ENCODE data around the gene ANKH. TPM values are rescaled to one million over a fixed set of nuclear protein-coding genes. Genes with fewer than 3 reads are reported as not detected.

The ANKH gene
- total and polyA plus RNA-seq, 10 donors, result 9.0 to 87.3 (median 46.7) TPM

- H3K9me3 ChIP-seq, result no peaks in the 10 kb centered on the region
- H3K4me1 ChIP-seq, result peaks cover 3 to 15% (median 13%) of the 10 kb centered on the region in 6 donors
- no peak for DNase-seq
- no peaks in the 10 kb centered on the region for H3K36me3 ChIP-seq
- WGBS, 5 donors, result 60 to 81% (median 69%) methylated on average over 5 of the region's 5 CpGs
- intact Hi-C loops (cut with DNase I; ENCODE audit: low total_unique reads), result loop anchor here (10.0 kb wide), 1 partner anchor 151 kb away; no protein-coding TSS in a partner anchor
- peaks cover 0 to 28% (median 0%) of the 10 kb centered on the region in 7 donors for H3K27me3 ChIP-seq (replicated peaks in 1 of 7)
- no peak overlapping the region for H3K27ac ChIP-seq
- TF ChIP-seq POLR2AphosphoS5 (IDR thresholded peaks at IDR 0.05) (no peak), CTCF (IDR thresholded peaks at IDR 0.05 in 8 of 11, conservative IDR thresholded peaks at IDR 0.05 in 3 of 11) (no peak), POLR2A (IDR thresholded peaks at IDR 0.05) (no peak)
- H3K4me3 ChIP-seq, result no peak overlapping the region
Observed at GRCh38 chr5:14876095-14876494, 4.5 kb upstream of the ANKH start.

GRCh38 chr5:14873790-14874189 lies 2.2 kb upstream of the ANKH start:
- Histone ChIP-seq H3K4me1 (peaks cover 14 to 38% (median 29%) of the 10 kb centered on the region in 6 donors), H3K9me3 (no peaks in the 10 kb centered on the region), H3K4me3 (no peak overlapping the region), H3K27me3 (replicated peaks in 1 of 7) (peaks cover 0 to 31% (median 0%) of the 10 kb centered on the region in 7 donors), H3K27ac (no peak overlapping the region), H3K36me3 (no peaks in the 10 kb centered on the region)
- no peak for DNase-seq
- 92 to 100% (median 97%) methylated on average over 3 of the region's 3 CpGs for whole genome bisulfite sequencing, 5 donors
- intact Hi-C loops (cut with DNase I; ENCODE audit: low total_unique reads), result loop anchor here (10.0 kb wide), 1 partner anchor 149 kb away; no protein-coding TSS in a partner anchor
- TF ChIP-seq CTCF (IDR thresholded peaks at IDR 0.05 in 8 of 11, conservative IDR thresholded peaks at IDR 0.05 in 3 of 11) (no peak), POLR2AphosphoS5 (IDR thresholded peaks at IDR 0.05) (no peak), POLR2A (IDR thresholded peaks at IDR 0.05) (no peak)

- Histone ChIP-seq H3K4me1 (peaks cover 14 to 45% (median 29%) of the 10 kb centered on the region in 6 donors), H3K4me3 (peak overlapping the region in 7 of 8 donors; percentile 48 to 88 (median 65)), H3K9me3 (no peaks in the 10 kb centered on the region), H3K36me3 (no peaks in the 10 kb centered on the region), H3K27me3 (replicated peaks in 1 of 7) (peaks cover 0 to 24% (median 0%) of the 10 kb centered on the region in 7 donors), H3K27ac (peak overlapping the region in 7 of 8 donors; percentile 79 to 94 (median 89))
- intact Hi-C loops (cut with DNase I; ENCODE audit: low total_unique reads), result loop anchor here (10.0 kb wide), 1 partner anchor 148 kb away; no protein-coding TSS in a partner anchor
- WGBS, 5 donors, result 63 to 78% (median 73%) methylated on average over 9 of the region's 9 CpGs
- no peak for DNase-seq
- TF ChIP-seq POLR2AphosphoS5 (IDR thresholded peaks at IDR 0.05) (no peak), CTCF (IDR thresholded peaks at IDR 0.05 in 8 of 11, conservative IDR thresholded peaks at IDR 0.05 in 3 of 11) (no peak), POLR2A (IDR thresholded peaks at IDR 0.05) (no peak)
Observed at GRCh38 chr5:14873093-14873492, 1.5 kb upstream of the ANKH start.

- H3K36me3 ChIP-seq, result no peaks in the 10 kb centered on the region
- peaks cover 14 to 48% (median 29%) of the 10 kb centered on the region in 6 donors for H3K4me1 ChIP-seq
- TF ChIP-seq POLR2A (IDR thresholded peaks at IDR 0.05) (peak in 1 of 3 donors; percentile 30), POLR2AphosphoS5 (IDR thresholded peaks at IDR 0.05) (peak; percentile 56 to 79 (median 73)), CTCF (IDR thresholded peaks at IDR 0.05 in 8 of 11, conservative IDR thresholded peaks at IDR 0.05 in 3 of 11) (peak in 4 of 11 experiments; percentile 16 to 31 (median 20))
- peaks cover 0 to 23% (median 0%) of the 10 kb centered on the region in 7 donors for H3K27me3 ChIP-seq (replicated peaks in 1 of 7)
- peak overlapping the region; percentile 48 to 88 (median 64) for H3K4me3 ChIP-seq
- H3K27ac ChIP-seq, result peak overlapping the region; percentile 74 to 94 (median 86)
- peak; percentile 88 for DNase-seq
- 1 to 2% (median 2%) methylated on average over 24 to 73 of the region's 73 CpGs for whole genome bisulfite sequencing, 5 donors
- no peaks in the 10 kb centered on the region for H3K9me3 ChIP-seq
- intact Hi-C loops (cut with DNase I; ENCODE audit: low total_unique reads), result loop anchor here (10.0 kb wide), 1 partner anchor 148 kb away; no protein-coding TSS in a partner anchor
Observed at GRCh38 chr5:14872070-14872989, 752 bp upstream of the ANKH start.
